CD4-positive, alpha-beta T cell treated with Interleukin-4 for 4 hours (primary cell): ENCODE measurements around the gene PGAM4.
"Not testable (repeated sequence)": the region's sequence is repeated elsewhere in the genome, so short reads cannot be mapped to it uniquely, and the experiment has no call there.

Experiments
- DNase-seq: peaks from one replicate; pipeline ENCODE4 v3.0.0-alpha.2; 2020

PGAM4 gene

GRCh38 chrX:77969538-77969937, at the start of gene PGAM4:
Gene PGAM4 (minus strand): TSS chrX:77969638. CDS start chrX:77969638, 0 bp downstream.
- no peak for DNase-seq

- DNase-seq, result no peak
These were observed 42.4 kb upstream of the PGAM4 start for GRCh38 chrX:78011846-78012245.

- DNase-seq, result no peak
These were observed 10.4 kb upstream of the PGAM4 start for GRCh38 chrX:77979870-77980269.

- no peak for DNase-seq
These were observed 8.1 kb upstream of the PGAM4 start for GRCh38 chrX:77977518-77977917.

GRCh38 chrX:77977095-77977494, 7.7 kb upstream of the PGAM4 start:
- no peak for DNase-seq

GRCh38 chrX:77975755-77976154, 6.3 kb upstream of the PGAM4 start:
- DNase-seq, result no peak

- no peak for DNase-seq
These were observed 1.8 kb downstream of the PGAM4 start for GRCh38 chrX:77967631-77968030.

GRCh38 chrX:77966361-77966760, 3.1 kb downstream of the PGAM4 start:
- DNase-seq, result no peak

GRCh38 chrX:77962068-77962902, 7.2 kb downstream of the PGAM4 start:
- no peak for DNase-seq

GRCh38 chrX:77961063-77961462, 8.4 kb downstream of the PGAM4 start:
- DNase-seq, result no peak

GRCh38 chrX:77960567-77960966, 8.9 kb downstream of the PGAM4 start:
- DNase-seq, result no peak

- DNase-seq, result no peak
These were observed 15.7 kb downstream of the PGAM4 start for GRCh38 chrX:77953708-77954107.

- DNase-seq, result no peak
These were observed 16.1 kb downstream of the PGAM4 start for GRCh38 chrX:77953302-77953701.

GRCh38 chrX:77952173-77952572, 17.3 kb downstream of the PGAM4 start:
- no peak for DNase-seq

GRCh38 chrX:77949840-77950239, 19.6 kb downstream of the PGAM4 start:
- no peak for DNase-seq

- no peak for DNase-seq
These were observed 22.9 kb downstream of the PGAM4 start for GRCh38 chrX:77946571-77946970.

- no peak for DNase-seq
These were observed 23.4 kb downstream of the PGAM4 start for GRCh38 chrX:77945910-77946545.

- DNase-seq, result not testable (repeated sequence)
These were observed 24.4 kb downstream of the PGAM4 start for GRCh38 chrX:77945031-77945430.

- DNase-seq, result no peak
These were observed 31.3 kb downstream of the PGAM4 start for GRCh38 chrX:77938083-77938680.

GRCh38 chrX:77937291-77937690, 32.1 kb downstream of the PGAM4 start:
- DNase-seq, result no peak

- no peak for DNase-seq
These were observed 33.1 kb downstream of the PGAM4 start for GRCh38 chrX:77936299-77936698.

GRCh38 chrX:77935886-77936285, 33.6 kb downstream of the PGAM4 start:
- no peak for DNase-seq

GRCh38 chrX:77930581-77930980, 38.9 kb downstream of the PGAM4 start:
- no peak for DNase-seq

- DNase-seq, result no peak
These were observed 43.7 kb downstream of the PGAM4 start for GRCh38 chrX:77925764-77926163.
